IPS-20b (cell line): Measurements from ENCODE around the gene ANGPT4.
"Not testable (repeated sequence)": the region's sequence is repeated elsewhere in the genome, so short reads cannot be mapped to it uniquely, and the experiment has no call there.

Source experiments
- H3K27ac ChIP-seq: one replicate; pipeline ENCODE4 v1.5.1; 2013; ENCODE audit warnings: low read length
- H3K27me3 ChIP-seq: 2 replicates; pipeline ENCODE4 v1.6.1; 2013; ENCODE audit warnings: mild to moderate bottlenecking, low read length, inconsistent platforms; ENCODE audit not compliant: insufficient read depth
- H3K36me3 ChIP-seq: 2 replicates; pipeline ENCODE4 v1.6.1; 2013; ENCODE audit warnings: low read depth, mild to moderate bottlenecking, inconsistent platforms, low read length, moderate library complexity; ENCODE audit not compliant: insufficient read depth
- H3K4me1 ChIP-seq: 2 replicates; pipeline ENCODE4 v1.6.1; 2013; ENCODE audit warnings: mild to moderate bottlenecking, control low read depth, inconsistent platforms, low read length, moderate library complexity; ENCODE audit not compliant: insufficient read depth
- H3K4me3 ChIP-seq: 2 replicates; pipeline ENCODE4 v1.5.1; 2013; ENCODE audit warnings: mild to moderate bottlenecking, low read length, inconsistent platforms
- H3K9ac ChIP-seq: 2 replicates; pipeline ENCODE4 v1.6.1; 2013; ENCODE audit warnings: low read depth, mild to moderate bottlenecking, inconsistent platforms, low read length, moderate library complexity
- H3K9me3 ChIP-seq: 2 replicates; pipeline ENCODE4 v1.6.1; 2013; ENCODE audit warnings: mild to moderate bottlenecking, low read depth, low read length, inconsistent platforms; ENCODE audit not compliant: insufficient read depth

The ANGPT4 gene

DNA sequence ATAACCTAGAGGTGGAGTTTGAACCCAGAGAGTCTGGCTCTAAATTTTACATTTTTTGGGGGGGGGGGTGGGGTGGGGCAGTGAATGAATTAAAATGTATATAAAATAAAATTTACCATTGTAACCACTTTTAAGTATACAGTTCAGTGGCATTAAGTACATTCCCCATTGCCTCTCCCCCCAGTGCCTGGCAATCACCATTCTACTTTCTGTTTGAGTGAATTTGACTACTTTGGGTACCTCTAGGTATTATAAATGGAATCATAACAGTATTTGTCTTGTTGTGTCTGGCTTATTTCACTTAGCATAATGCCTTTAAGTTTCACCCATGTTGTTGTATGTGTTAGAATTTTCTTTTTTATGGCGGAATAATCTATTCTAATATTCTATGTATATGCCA, 79.9 kb downstream of the ANGPT4 start:
- Histone ChIP-seq H3K4me1 (0 out of 2 replicates have a peak, but pooled peaks cover 3% of the 10 kb centered on the region), H3K27me3 (peaks cover 34% of the 10 kb centered on the region), H3K9ac (no peak overlapping the region), H3K9me3 (no peaks in the 10 kb centered on the region), H3K27ac (no peak overlapping the region), H3K4me3 (no peak overlapping the region), H3K36me3 (no peaks in the 10 kb centered on the region)

DNA sequence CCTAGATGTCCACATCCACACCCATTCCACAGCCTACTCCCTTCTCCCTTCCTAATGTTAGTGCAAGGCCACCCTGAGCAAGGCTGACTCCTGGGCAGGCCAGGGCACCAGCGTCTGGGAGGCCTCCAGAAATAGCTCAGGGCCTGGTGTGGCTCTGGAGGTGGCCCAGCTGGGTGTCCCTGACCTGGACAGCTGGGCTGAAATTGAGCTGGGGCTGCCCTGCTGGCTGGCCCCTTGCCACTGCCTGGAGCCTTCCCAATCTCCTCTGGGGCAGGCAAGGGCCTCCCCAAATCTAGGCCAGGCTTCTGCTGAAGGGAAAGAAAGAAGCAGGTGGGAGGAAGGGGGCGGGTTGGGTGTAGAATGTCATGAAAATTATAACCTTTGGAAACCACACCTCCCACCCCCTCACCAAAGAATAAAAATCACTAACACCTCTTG, 80.5 kb downstream of the ANGPT4 start:
- H3K27me3 ChIP-seq, result peaks cover 29% of the 10 kb centered on the region
- no peaks in the 10 kb centered on the region for H3K9me3 ChIP-seq
- no peaks in the 10 kb centered on the region for H3K36me3 ChIP-seq
- no peak overlapping the region for H3K27ac ChIP-seq
- H3K9ac ChIP-seq, result no peak overlapping the region
- H3K4me1 ChIP-seq, result 0 out of 2 replicates have a peak, but pooled peaks cover 3% of the 10 kb centered on the region
- H3K4me3 ChIP-seq, result no peak overlapping the region

DNA sequence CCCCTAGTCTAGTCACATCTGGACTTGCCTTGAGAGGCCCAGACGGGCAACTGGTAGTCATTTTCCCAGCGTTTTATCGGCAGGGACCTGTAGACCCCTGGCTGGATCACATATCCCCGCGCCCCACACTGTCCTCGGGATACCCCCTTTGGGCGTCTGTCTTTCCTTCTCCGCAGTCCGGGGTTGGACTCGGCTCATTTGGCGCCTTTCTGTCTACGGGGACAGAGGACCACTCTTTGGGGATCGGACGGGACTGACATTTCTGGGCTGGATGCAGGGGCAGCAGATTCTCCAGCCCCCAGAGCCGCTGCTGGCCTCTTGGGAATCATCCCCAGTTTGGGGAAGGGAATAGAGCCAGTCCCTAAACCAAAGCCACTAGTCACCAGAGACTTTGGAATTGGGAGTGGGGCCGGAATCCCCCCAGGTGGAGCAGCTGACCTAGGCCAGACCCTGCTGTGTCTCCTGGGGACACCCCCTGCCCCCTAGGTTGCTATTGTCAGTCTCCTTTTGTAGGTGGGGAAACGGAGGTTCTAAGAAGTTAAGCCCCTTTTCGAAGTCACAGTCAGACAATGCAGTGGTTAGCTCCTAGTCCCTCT, 81.9 kb downstream of the ANGPT4 start:
- H3K4me1 ChIP-seq, result 0 out of 2 replicates have a peak, but pooled peaks cover 3% of the 10 kb centered on the region
- H3K9ac ChIP-seq, result peak overlapping the region; percentile 49; the same call in 1 of the 2 replicates
- no peaks in the 10 kb centered on the region for H3K36me3 ChIP-seq
- H3K4me3 ChIP-seq, result peak overlapping the region; percentile 67
- peaks cover 16% of the 10 kb centered on the region for H3K27me3 ChIP-seq
- no peak overlapping the region for H3K27ac ChIP-seq
- no peaks in the 10 kb centered on the region for H3K9me3 ChIP-seq

DNA sequence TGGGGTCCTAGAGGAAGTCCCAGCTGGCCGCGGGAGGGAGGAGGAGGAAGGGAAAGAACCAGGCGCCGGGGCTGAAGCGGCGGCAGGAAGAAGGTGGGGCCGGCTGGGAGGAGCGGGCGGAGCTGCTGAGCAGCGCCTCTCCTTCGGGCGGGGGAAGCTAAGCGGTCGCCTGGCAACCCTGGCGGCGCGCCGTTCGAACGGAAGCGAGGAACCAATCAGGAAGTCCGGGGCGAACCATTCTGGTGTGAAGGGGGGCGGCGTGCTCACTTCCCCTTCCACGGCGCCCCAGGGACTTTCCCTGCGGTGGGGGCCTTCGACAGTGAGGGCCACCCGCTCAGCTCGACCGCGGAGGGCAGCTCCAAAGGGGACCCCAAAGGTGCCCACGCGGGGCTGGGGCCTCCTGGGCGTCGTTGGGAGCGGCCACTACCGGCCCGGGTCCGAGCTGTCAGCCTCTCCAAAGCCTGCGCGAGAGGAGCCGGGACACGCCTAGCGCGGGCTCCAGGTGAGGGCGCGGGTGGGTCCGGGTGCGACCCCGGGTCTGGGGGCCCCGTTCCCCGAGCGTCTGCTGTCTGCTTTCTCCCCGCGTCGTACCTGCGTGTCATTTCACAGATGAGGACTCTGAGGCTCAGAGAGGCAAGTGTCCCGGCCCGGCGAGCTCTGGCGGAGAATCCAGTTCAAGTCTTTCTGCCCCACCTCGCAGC, 82.5 kb downstream of the ANGPT4 start, which contains the start of gene FAM110A:
FAM110A (plus strand) TSS at position 266 of the 701 bp plus-strand sequence. CDS start 11,090 bp downstream, outside the sequence.
- H3K36me3 ChIP-seq, result no peaks in the 10 kb centered on the region
- peak within 1 kb of the TSS; percentile 49 for H3K9ac ChIP-seq
- 0 out of 2 replicates have a peak, but pooled peaks cover 3% of the 10 kb centered on the region for H3K4me1 ChIP-seq
- H3K4me3 ChIP-seq, result peak within 1 kb of the TSS; percentile 67
- H3K9me3 ChIP-seq, result no peaks in the 10 kb centered on the region
- H3K27ac ChIP-seq, result no peak within 1 kb of the TSS
- peaks cover 16% of the 10 kb centered on the region for H3K27me3 ChIP-seq

DNA sequence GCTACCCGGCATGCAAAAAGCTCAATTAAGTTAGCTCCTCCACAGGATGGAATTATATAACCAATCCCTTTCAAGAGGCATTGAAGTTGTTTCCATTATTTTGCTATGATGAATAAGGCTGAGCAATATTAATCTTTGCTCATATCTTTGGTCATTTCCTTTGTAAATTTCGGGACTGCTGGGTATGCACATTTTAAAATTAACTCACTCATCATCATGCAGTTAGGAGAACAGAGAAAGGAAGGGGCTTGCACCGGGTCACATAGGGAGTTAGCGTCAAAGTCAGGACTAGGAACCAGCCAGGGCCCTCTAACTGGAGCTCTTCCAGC, 83.0 kb downstream of the ANGPT4 start:
- Histone ChIP-seq H3K4me3 (peak overlapping the region; percentile 50), H3K36me3 (no peaks in the 10 kb centered on the region), H3K4me1 (0 out of 2 replicates have a peak, but pooled peaks cover 3% of the 10 kb centered on the region), H3K9me3 (no peaks in the 10 kb centered on the region), H3K27ac (no peak overlapping the region), H3K27me3 (peaks cover 16% of the 10 kb centered on the region), H3K9ac (no peak overlapping the region; the same call in 1 of the 2 replicates)

DNA sequence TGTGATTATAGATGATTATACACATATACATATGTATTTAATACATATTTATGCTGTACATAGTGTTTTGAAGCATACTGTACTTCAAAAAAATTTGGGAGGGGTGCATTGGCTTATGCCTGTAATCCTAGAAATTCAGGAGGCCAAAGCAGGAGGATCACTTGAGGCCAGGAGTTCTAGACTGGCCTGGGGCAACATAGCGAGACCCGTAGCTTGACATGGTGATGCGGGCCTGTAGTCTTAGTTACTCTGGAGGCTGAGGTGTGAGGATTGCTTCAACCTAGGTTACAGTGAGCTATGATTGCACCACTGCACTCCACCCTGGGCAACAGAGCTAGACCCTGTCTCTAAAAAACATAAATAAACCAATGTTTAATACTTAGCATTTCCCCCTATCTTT, 84.2 kb downstream of the ANGPT4 start:
- Histone ChIP-seq H3K9ac (no peak overlapping the region), H3K27ac (no peak overlapping the region), H3K9me3 (no peaks in the 10 kb centered on the region), H3K36me3 (no peaks in the 10 kb centered on the region), H3K27me3 (peaks cover 16% of the 10 kb centered on the region), H3K4me3 (no peak overlapping the region), H3K4me1 (0 out of 2 replicates have a peak, but pooled peaks cover 3% of the 10 kb centered on the region)

DNA sequence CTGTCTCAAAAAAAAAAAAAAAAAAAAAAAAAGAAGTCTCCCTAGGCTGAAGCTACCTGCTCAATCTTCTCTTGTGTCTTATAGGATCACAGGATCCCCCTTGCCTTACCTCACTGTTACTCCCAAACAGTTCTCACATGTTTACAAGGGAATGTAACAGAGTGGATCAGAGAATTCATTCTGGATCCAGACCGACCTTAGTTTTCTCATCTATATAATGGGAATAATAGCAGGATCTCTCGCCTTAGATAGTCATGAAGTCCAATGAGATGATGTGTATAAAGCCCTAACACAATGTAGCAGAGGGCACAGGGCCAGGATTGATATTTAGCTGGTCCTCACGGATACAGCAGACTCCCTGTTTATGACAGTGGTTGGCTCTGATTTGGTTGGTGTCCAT, 84.9 kb downstream of the ANGPT4 start:
- Histone ChIP-seq H3K27ac (no peak overlapping the region), H3K4me1 (0 out of 2 replicates have a peak, but pooled peaks cover 3% of the 10 kb centered on the region), H3K9ac (no peak overlapping the region)

DNA sequence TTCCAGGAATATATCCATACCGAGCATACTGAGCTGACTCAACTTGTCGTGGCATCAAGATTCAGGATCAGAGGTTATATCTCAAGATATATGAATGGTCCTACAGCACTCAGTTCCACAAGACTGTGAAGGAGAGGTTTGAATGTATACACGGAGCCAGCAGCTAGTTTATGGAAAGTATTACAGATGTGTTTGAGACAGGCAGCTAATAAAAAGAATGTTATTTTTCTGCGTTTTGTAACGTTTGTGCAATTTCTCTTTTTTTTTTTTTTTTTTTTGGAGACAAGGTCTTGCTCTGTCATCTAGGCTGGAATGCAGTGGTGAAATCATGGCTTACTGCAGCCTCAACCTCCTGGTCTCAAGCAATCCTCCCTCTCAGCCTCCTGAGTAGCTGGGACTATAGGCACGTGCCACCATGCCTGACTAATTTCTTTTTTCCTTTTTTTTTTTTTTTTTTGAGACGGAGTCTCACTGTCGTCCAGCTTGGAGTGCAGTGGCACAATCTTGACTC, 86.1 kb downstream of the ANGPT4 start:
- Histone ChIP-seq H3K36me3 (no peaks in the 10 kb centered on the region), H3K4me1 (0 out of 2 replicates have a peak, but pooled peaks cover 3% of the 10 kb centered on the region)

More for the DNA sequence above, 84.9 kb downstream of the ANGPT4 start:
- H3K27me3 ChIP-seq, result peaks cover 16% of the 10 kb centered on the region
- no peaks in the 10 kb centered on the region for H3K9me3 ChIP-seq
- H3K4me3 ChIP-seq, result no peak overlapping the region
- H3K36me3 ChIP-seq, result no peaks in the 10 kb centered on the region

DNA sequence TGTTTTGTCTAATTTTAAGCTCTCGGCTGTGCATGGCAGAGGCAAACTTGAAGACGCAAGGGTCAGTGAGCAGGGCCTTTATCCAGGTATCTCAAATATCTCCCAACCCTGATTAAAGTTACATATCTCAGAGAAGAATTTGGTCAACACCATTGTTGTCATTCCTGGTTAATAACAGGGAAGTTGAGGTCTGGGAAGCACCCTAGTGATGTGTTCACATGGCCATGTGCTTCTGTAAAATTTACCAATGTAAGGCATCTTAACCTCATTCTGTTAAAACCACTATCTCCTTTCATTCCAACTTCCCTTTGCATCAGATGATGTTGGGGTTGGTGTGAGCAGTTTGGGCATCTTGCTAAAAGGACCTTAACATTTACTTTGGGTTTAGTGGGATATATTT, 86.6 kb downstream of the ANGPT4 start:
- no peaks in the 10 kb centered on the region for H3K9me3 ChIP-seq
- peaks cover 8% of the 10 kb centered on the region for H3K27me3 ChIP-seq
- H3K27ac ChIP-seq, result no peak overlapping the region
- H3K4me3 ChIP-seq, result no peak overlapping the region
- H3K36me3 ChIP-seq, result no peaks in the 10 kb centered on the region
- no peak overlapping the region for H3K9ac ChIP-seq
- 0 out of 2 replicates have a peak, but pooled peaks cover 3% of the 10 kb centered on the region for H3K4me1 ChIP-seq

More for the DNA sequence above, 86.1 kb downstream of the ANGPT4 start:
- H3K9me3 ChIP-seq, result no peaks in the 10 kb centered on the region
- H3K9ac ChIP-seq, result no peak overlapping the region
- H3K27me3 ChIP-seq, result peaks cover 12% of the 10 kb centered on the region
- H3K4me3 ChIP-seq, result no peak overlapping the region
- H3K27ac ChIP-seq, result no peak overlapping the region

DNA sequence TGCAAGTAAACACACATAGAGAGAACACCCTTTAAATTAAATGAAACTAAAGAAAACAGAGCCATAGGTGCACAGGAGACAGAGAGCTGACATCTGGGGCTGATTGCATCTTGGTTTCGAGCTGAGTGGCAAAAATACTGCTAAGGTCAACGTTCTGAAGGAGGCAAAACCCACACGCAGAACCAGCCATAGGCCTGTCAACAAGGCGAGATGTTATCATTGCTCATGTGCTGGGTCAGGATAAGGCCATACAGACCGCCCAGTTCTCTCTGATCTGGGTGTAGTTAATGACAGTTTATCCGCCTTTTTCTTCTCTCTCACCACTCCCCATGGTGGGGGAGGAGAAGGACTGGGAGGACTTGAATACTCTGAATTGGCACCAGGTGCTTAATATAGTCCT, 87.1 kb downstream of the ANGPT4 start:
- no peaks in the 10 kb centered on the region for H3K9me3 ChIP-seq
- no peak overlapping the region for H3K27ac ChIP-seq
- H3K36me3 ChIP-seq, result no peaks in the 10 kb centered on the region
- no peak overlapping the region for H3K4me3 ChIP-seq
- H3K27me3 ChIP-seq, result peaks cover 2% of the 10 kb centered on the region; the same call in 1 of the 2 replicates
- H3K4me1 ChIP-seq, result 0 out of 2 replicates have a peak, but pooled peaks cover 3% of the 10 kb centered on the region
- no peak overlapping the region for H3K9ac ChIP-seq

DNA sequence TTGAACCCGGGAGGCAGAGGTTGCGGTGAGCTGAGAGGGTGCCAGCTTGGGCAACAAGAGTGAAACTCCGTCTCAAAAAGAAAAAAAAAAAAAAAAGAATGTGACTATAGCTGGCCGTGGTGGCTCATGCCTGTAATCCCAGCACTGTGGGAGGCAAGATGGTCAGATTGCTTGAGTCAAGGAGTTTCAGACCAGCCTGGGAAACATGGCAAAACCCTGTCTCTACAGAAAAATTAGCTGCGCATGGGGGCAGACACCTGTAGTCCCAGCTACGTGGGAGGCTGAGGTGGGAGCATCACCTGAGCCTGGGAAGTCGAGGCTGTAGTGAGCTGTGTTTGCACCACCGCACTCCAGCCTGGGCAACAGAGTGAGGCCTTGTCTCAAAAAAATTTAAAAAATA, 88.2 kb downstream of the ANGPT4 start:
- H3K9me3 ChIP-seq, H3K4me3 ChIP-seq, H3K36me3 ChIP-seq, H3K27me3 ChIP-seq, H3K9ac ChIP-seq, H3K27ac ChIP-seq, H3K4me1 ChIP-seq: not testable (repeated sequence)
